Activated T-helper 17 cell treated with anti-CD3 and anti-CD28 coated beads, Interleukin-2, amount 50 U/mL, for 72 hours (primary cell): ENCODE data around the gene SUSD6. TPM values are rescaled to one million over a fixed set of nuclear protein-coding genes. Genes with fewer than 3 reads are reported as not detected.

Source experiments
- ATAC-seq: fragments of 150-1000 bp; cut with Tn5 transposase; replicated peaks from 2 replicates; pipeline ENCODE4 v1.10.0; 2021; ENCODE audit warnings: mild to moderate bottlenecking, moderate library complexity
- H3K27ac Mint-ChIP-seq: one replicate; pipeline ENCODE4 v1.8.0; 2022; ENCODE audit warnings: mixed read lengths
- H3K27me3 Mint-ChIP-seq: one replicate; pipeline ENCODE4 v1.8.0; 2022; ENCODE audit warnings: mixed read lengths
- H3K36me3 Mint-ChIP-seq: one replicate; pipeline ENCODE4 v1.8.0; 2022; ENCODE audit warnings: low read depth, mild to moderate bottlenecking, mixed read lengths
- H3K4me1 Mint-ChIP-seq: one replicate; pipeline ENCODE4 v1.8.0; 2022; ENCODE audit warnings: mixed read lengths
- H3K4me3 Mint-ChIP-seq: one replicate; pipeline ENCODE4 v1.8.0; 2022; ENCODE audit warnings: mild to moderate bottlenecking, mixed read lengths
- H3K9me3 Mint-ChIP-seq: one replicate; pipeline ENCODE4 v1.8.0; 2022; ENCODE audit warnings: mixed read lengths
- total RNA-seq, 2 donors: library from RNA; stranded (reverse); gene quantifications; one replicate each; pipeline ENCODE4 v1.2.3, GENCODE V29; 2022

Gene SUSD6
- total RNA-seq, 2 donors from 2014 or later: 76.9 to 96.4 TPM

DNA sequence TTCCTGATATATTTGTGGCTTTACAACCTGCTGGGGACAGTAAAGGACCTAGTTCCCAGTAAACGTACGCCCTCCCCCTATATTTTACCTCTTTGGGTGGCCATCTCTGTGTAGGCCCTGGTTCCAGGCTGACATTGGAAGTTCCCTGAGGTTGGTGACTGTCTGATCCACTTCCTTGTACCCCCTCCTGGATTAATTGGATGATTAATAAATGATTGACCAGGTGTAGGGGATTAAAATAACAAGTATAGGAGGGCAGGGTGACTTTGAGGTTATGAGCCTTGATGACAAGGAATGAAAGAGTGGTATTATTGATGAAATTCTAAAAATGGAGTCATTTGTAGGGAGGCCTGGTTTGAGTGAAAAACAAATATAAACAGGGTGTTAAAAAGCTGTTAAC is 9.6 kb downstream of the SUSD6 start:
- Mint-ChIP-seq H3K36me3 (peaks cover 78% of the 10 kb centered on the region), H3K27me3 (no peaks in the 10 kb centered on the region), H3K27ac (peak overlapping the region; percentile 96), H3K4me1 (peaks cover 73% of the 10 kb centered on the region), H3K9me3 (no peaks in the 10 kb centered on the region), H3K4me3 (peak overlapping the region; percentile 96)
- no peak for ATAC-seq

DNA sequence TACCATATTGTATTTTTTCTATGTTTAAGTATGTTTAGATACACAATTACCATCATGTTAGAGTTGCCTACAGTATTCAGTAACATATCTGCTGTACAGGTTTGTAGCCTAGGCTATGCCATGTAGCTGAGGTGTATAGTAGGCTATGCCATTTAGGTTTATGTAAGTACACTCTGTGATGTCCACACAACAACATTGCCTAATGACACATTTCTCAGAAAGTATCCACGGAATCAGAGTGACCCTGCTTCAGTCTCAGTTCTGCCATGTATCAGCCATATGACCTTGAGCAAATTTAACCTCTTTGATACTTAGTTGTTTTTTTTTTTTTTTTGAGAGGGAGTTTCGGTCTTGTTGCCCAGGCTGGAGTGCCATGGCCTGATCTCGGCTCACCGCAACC is 12.7 kb downstream of the SUSD6 start:
- ATAC-seq: no peak
- Mint-ChIP-seq H3K4me3 (peak overlapping the region; percentile 90), H3K27ac (peak overlapping the region; percentile 87), H3K9me3 (no peaks in the 10 kb centered on the region), H3K4me1 (peaks cover 65% of the 10 kb centered on the region), H3K36me3 (peaks cover 64% of the 10 kb centered on the region), H3K27me3 (no peaks in the 10 kb centered on the region)

DNA sequence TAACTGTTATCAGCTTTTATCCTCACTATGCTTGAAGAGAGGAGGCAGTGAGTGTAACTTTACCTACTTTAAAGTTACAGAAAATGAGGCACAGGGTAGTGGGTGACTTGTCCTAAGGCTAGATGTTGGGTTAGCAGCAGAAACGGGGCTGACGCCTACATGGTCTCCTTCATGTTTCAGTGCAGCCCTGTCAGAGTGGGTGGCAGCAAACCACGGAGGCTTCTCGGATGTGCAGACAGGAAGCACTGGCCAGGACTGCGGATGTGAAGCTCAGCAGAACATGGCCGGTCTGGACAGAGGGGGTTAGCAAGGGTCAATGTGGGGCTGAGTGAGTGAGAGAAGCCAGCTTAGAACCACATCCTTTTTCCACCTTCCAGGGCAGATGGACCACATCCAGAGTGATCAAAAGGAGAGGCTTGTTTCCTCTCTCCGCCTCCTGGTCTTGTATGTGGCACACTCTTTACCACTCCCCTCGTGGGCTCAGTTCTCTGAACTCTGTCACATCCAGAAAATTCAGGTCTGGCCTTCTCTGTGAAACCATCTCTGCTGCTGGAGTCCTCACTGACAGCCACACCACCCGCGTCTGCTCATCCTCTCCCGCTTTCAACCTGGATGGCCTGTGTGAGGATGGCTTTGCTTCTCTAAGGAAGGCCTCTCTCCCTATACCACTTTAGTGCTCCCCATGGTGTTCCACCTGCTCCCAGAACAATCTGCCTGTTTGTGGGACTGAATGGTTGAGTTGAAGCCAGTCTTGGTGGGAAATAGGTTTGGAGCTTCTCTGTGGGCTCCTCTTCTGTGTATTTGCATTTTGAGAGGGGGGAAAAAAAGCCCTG is 14.1 kb downstream of the SUSD6 start:
- no peaks in the 10 kb centered on the region for H3K9me3 Mint-ChIP-seq
- peak; percentile 81 for ATAC-seq
- peaks cover 61% of the 10 kb centered on the region for H3K36me3 Mint-ChIP-seq
- peak overlapping the region; percentile 87 for H3K27ac Mint-ChIP-seq
- no peaks in the 10 kb centered on the region for H3K27me3 Mint-ChIP-seq
- H3K4me3 Mint-ChIP-seq: peak overlapping the region; percentile 90
- H3K4me1 Mint-ChIP-seq: peaks cover 65% of the 10 kb centered on the region

DNA sequence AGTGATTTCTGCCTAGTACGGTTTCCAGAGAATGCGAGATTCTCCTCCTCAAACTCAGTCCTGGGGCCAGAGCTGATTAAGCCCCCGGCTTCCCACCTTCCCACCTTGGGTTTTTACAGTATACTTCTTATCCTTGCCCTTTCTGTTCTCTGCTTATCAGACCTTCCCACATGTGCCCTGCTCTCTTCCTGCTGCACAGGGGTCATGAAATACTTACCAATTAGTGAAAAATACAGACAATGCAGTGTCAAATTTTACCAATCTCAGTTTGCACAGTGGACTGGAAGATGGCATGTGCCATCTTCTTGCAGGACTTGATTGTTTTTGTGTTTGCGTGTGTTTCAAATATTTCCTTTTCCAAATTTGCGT is 14.7 kb downstream of the SUSD6 start:
- Mint-ChIP-seq H3K27ac (peak overlapping the region; percentile 87), H3K27me3 (no peaks in the 10 kb centered on the region), H3K9me3 (no peaks in the 10 kb centered on the region), H3K4me3 (peak overlapping the region; percentile 90), H3K4me1 (peaks cover 64% of the 10 kb centered on the region), H3K36me3 (peaks cover 60% of the 10 kb centered on the region)
- ATAC-seq: no peak

DNA sequence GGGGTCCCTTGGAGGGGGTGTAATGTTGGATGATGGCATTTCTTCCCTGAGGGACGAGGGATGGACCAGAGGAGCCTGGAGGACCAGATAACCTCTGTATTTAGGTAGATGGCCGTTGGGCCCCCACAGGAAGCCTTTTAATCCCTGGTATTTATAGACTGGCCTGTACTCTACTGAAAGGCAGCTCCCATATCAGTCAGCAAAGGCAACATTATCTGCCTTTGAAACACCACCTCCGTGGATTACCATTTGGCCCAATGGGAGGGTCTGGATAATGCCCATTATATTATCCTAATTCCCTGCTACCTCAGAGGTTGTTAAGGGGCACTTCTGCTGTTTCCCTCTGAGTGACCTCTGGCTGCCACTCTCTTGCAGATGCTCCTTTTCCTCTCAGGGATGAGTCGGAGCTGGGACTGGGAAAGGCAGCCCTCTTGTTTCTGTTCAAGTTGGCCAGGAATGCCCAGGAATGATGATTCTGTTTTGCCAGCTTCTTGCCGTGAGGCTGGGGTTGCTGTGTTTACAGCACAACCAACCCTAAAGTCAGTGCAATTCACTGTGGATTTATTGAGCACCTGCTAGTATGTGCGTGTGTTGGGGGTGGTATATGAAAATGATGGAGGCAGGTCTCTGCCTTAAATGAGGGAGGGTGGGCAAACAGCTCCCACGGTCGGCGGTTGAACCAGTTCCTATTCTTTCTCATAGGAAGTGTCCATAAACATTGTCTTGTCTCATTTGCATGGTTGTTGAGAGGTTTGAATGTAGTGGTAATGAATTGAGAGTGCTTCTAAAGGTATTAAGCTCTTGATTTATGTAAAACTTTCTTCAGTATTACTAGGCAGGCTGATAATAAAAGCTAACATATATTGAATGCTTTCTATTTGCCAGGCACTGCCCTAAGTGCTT is 18.1 kb downstream of the SUSD6 start:
- Mint-ChIP-seq H3K4me3 (peak overlapping the region; percentile 85), H3K27ac (peak overlapping the region; percentile 91)
- ATAC-seq: peak; percentile 36

DNA sequence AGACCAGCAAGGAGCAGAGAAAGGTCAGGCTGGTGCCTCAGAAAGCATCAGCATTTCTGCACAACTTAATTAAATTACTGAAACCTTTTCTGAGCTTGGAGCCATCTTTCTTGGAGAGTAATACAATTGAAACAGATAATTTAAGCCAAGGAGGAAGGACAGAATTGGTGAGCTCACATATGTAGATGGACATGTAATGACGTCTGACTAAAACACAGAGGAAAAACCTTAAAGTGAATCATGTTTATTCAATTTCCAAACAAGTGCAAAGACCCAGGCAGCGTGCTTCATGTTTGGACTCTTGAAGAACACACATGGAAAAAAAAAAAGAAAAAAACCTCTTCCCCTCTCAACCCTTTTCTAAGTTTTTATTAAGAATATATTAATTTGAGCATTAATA is 19.0 kb downstream of the SUSD6 start:
- Mint-ChIP-seq H3K27me3 (no peaks in the 10 kb centered on the region), H3K9me3 (no peaks in the 10 kb centered on the region), H3K4me3 (peak overlapping the region; percentile 85), H3K4me1 (peaks cover 74% of the 10 kb centered on the region), H3K27ac (peak overlapping the region; percentile 91), H3K36me3 (peaks cover 64% of the 10 kb centered on the region)
- ATAC-seq: no peak

More for the DNA sequence above, 18.1 kb downstream of the SUSD6 start:
- Mint-ChIP-seq H3K36me3 (peaks cover 67% of the 10 kb centered on the region), H3K9me3 (no peaks in the 10 kb centered on the region), H3K27me3 (no peaks in the 10 kb centered on the region), H3K4me1 (peaks cover 72% of the 10 kb centered on the region)

DNA sequence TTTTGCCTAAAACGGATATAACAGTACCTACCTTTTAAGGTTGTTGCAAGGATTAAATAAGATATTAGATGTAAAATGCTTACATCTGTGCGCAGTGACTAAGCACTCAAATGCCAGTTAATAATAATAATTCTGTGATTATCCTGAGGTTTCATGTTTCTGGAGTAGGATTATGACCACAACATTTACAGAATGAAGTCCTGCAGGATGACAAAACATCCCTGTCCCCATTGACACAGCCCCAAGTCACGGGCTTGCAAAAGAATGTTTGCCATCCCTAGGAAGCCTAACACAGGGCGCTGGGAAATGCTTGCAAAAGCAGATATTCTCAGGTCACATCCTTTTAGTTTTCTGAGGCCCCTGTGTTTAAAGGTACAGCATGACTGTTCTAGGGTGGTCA is 20.1 kb downstream of the SUSD6 start:
- no peak overlapping the region for H3K27ac Mint-ChIP-seq
- no peaks in the 10 kb centered on the region for H3K9me3 Mint-ChIP-seq
- no peaks in the 10 kb centered on the region for H3K27me3 Mint-ChIP-seq
- ATAC-seq: no peak
- peaks cover 63% of the 10 kb centered on the region for H3K36me3 Mint-ChIP-seq
- peaks cover 73% of the 10 kb centered on the region for H3K4me1 Mint-ChIP-seq
- H3K4me3 Mint-ChIP-seq: peak overlapping the region; percentile 80

DNA sequence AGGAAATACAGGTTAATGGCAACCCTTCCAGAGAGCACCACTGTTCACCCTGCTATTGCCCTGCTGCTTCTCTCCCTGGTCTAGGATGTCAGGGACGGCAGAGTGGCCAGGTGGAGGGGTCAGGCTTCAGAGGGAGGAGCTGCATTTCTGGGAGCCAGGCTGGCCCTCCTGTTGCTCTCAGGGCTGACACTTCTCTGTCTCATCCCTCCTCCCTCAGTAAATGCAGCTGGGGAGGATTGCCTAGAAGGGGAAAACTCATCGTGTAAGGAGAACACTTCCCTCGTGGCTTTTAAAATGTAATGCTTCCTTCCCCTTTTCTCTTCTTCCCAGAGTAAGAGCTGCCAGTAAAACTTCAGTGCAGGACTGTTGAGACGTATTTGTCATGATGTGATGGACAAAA is 20.8 kb downstream of the SUSD6 start:
- Mint-ChIP-seq H3K27me3 (no peaks in the 10 kb centered on the region), H3K36me3 (peaks cover 58% of the 10 kb centered on the region), H3K4me3 (peak overlapping the region; percentile 80), H3K4me1 (peaks cover 80% of the 10 kb centered on the region), H3K27ac (peak overlapping the region; percentile 87), H3K9me3 (no peaks in the 10 kb centered on the region)
- ATAC-seq: no peak

DNA sequence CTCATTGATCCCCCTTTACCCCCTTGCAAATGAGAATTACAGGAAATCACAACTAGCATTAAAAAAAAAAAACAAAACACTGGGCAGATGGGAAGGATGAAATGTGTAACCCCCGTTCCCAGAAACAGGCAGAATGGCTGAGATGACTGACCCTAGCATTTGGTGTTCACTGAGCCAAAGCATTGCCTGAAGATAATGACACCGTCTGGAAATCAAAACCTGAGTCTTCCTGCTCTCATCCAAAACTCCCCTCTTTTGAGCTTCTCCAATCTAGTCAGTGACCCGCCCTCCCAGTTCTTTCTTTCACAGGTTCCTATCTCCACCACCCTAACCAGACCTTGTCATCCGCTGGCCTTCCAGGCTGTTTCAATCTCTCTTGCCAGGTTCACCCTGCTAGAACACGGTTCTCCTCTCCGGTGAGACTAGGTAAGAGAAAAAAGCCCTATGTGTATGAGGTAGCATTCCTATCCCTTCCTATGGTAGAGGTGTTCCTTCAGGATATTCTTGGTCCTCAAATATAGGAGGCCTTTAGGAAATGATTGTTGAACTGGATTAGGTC is 21.3 kb downstream of the SUSD6 start:
- ATAC-seq: no peak
- peaks cover 53% of the 10 kb centered on the region for H3K36me3 Mint-ChIP-seq
- no peaks in the 10 kb centered on the region for H3K9me3 Mint-ChIP-seq
- H3K27ac Mint-ChIP-seq: peak overlapping the region; percentile 87
- peak overlapping the region; percentile 80 for H3K4me3 Mint-ChIP-seq
- H3K27me3 Mint-ChIP-seq: no peaks in the 10 kb centered on the region
- peaks cover 85% of the 10 kb centered on the region for H3K4me1 Mint-ChIP-seq

DNA sequence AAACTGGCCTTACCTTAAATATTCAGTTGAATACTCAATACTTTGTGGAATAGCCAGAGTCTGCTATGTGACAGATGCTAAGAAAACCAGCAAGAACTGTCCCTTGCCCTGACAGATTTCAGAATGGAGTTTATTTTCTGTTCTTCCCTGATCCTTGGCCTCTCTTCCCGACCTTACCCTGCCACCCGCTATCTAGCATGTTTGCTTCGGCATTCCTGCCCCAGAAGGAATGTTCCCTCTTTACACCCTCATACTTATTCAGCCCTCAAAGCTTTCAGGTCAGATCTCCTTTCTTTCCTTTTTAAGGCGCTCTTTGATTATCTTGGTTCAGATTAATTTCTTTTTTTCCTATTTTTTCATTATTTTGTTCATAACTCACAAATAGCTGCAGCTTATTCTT is 21.8 kb downstream of the SUSD6 start:
- Mint-ChIP-seq H3K4me1 (peaks cover 85% of the 10 kb centered on the region), H3K4me3 (peak overlapping the region; percentile 80), H3K27ac (peak overlapping the region; percentile 87), H3K27me3 (no peaks in the 10 kb centered on the region), H3K36me3 (peaks cover 47% of the 10 kb centered on the region), H3K9me3 (no peaks in the 10 kb centered on the region)
- no peak for ATAC-seq

DNA sequence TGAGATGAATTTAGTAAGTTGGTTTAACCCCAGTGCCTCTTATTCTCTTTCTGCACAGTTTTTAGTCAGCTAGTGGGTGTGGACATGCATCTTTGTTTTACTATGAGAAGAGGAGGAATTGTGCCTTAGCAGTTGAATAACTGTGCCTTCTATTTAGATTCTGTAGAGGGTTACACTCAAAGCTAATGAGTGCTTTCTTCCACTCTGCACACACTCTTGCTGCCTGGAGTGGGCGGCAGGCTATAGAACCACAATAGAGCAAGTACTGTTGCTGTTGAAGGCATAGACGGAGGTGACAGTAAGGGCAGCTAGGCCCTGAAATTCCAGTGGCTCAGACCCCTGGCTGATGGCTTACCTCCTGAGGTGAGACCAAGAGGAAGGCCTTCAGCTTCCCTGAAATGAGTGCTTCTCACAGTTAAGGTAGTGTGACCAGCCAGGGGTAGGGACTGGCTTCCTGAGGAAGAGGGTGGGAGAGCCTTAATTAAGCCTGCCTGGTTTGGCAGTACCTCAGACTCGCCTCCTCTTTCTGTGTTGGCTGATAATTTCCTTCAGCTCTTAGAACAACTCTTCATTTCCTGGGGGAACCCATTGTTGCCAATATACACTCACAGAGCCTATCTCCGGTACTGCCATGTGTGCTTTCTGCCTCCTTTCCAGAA is 24.7 kb downstream of the SUSD6 start:
- H3K4me1 Mint-ChIP-seq: peaks cover 69% of the 10 kb centered on the region
- peak overlapping the region; percentile 87 for H3K27ac Mint-ChIP-seq
- peak; percentile 65 for ATAC-seq
- H3K4me3 Mint-ChIP-seq: peak overlapping the region; percentile 80
- H3K27me3 Mint-ChIP-seq: no peaks in the 10 kb centered on the region
- peaks cover 37% of the 10 kb centered on the region for H3K36me3 Mint-ChIP-seq
- no peaks in the 10 kb centered on the region for H3K9me3 Mint-ChIP-seq

DNA sequence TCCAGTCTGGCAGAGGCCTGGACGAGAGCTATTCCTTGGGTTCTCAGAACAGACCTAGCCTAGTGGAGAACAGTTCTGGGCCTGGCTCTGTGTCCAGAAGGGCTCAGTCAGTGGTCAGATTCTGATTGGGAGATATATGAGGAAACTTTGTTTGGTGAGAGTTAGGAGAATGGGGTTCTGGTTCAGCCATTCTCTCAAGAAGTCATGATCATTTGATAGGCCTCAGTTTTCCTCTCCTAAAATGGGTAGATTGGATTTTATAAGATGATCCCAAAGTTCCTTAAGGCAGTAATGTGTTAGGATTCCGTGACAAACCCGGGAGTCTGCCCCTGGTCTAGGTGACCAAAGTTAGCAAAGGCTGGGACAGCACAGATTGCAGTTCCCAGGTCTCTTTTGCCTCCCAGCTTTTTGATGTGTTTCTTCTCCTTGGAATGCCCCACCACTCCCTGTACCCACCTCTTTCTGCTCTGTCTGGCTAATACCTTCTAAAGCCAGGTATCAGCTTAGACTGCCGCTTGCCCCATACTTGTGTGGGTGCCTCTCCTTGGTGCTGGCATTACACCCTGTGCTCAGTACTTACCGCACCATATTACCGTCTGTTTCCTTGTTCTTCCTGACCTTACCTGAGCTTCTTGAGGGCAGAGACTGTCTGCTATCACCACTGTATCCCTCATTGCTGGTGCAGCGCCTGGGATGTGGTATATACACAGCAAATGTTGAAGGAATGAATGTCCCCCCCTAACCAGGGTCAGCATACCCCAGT is 25.5 kb downstream of the SUSD6 start:
- peak overlapping the region; percentile 87 for H3K27ac Mint-ChIP-seq
- no peaks in the 10 kb centered on the region for H3K9me3 Mint-ChIP-seq
- H3K36me3 Mint-ChIP-seq: peaks cover 45% of the 10 kb centered on the region
- H3K4me3 Mint-ChIP-seq: peak overlapping the region; percentile 80
- ATAC-seq: no peak
- peaks cover 71% of the 10 kb centered on the region for H3K4me1 Mint-ChIP-seq
- H3K27me3 Mint-ChIP-seq: no peaks in the 10 kb centered on the region

DNA sequence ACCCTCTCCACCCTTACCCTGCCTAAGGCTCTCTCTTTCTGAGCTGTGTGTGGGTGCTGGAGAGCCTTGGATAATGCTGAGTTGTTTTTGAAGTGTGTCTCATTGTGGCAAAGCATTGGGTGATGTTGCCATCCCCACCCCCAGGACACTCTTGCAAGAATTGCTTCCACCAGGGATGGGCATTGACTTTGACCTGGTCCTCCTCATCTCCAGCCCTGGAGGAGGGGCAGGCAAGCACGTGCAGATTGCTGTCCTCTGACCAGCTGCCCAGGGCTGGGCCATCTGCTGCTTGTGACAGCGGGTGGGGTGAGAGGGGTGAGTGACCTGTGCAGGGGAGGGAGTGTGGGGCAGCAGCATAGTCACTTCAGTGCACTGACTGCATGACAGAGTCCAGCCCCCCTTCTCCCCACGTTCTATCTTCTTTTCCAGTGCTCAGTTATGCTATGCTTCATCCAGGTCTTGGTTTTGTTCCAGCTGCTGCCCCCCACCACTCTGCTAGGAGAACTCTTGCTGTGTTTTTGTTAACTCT is 26.2 kb downstream of the SUSD6 start:
- Mint-ChIP-seq H3K4me3 (peak overlapping the region; percentile 80), H3K9me3 (peaks cover 5% of the 10 kb centered on the region), H3K27ac (peak overlapping the region; percentile 87), H3K36me3 (peaks cover 47% of the 10 kb centered on the region), H3K27me3 (no peaks in the 10 kb centered on the region), H3K4me1 (peaks cover 75% of the 10 kb centered on the region)
- peak; percentile 56 for ATAC-seq
